T-helper 17 cell (primary cell): ENCODE data around the gene BAIAP3. TPM values are rescaled to one million over a fixed set of nuclear protein-coding genes. Genes with fewer than 3 reads are reported as not detected.
A peak's percentile ranks its signal among the peaks of the same experiment; 100 is the strongest.
"Not testable (repeated sequence)": the region's sequence is repeated elsewhere in the genome, so short reads cannot be mapped to it uniquely, and the experiment has no call there.

Experiments used
- ATAC-seq: fragments of 150-1000 bp; cut with Tn5 transposase; 2 replicates; pipeline ENCODE4 v1.10.0; 2021; ENCODE audit warnings: mild to moderate bottlenecking, moderate library complexity
- DNase-seq, 3 donors: peaks; one replicate each; pipeline versions ENCODE4 v3.0.0 to v3.0.0-alpha.2; 2020 to 2021
- H3K9me3 ChIP-seq: one replicate; pipeline ENCODE4 v1.7.0; 2013; ENCODE audit warnings: low read length, mild to moderate bottlenecking; ENCODE audit not compliant: control insufficient read depth, poor library complexity, severe bottlenecking
- H3K27ac Mint-ChIP-seq: one replicate; pipeline ENCODE4 v1.8.0; 2022; ENCODE audit warnings: mild to moderate bottlenecking, moderate library complexity, mixed read lengths
- H3K27me3 Mint-ChIP-seq: one replicate; pipeline ENCODE4 v1.8.0; 2022; ENCODE audit warnings: mixed read lengths
- H3K36me3 Mint-ChIP-seq: one replicate; pipeline ENCODE4 v1.8.0; 2022; ENCODE audit warnings: low read depth, mixed read lengths
- H3K4me1 Mint-ChIP-seq: one replicate; pipeline ENCODE4 v1.8.0; 2022; ENCODE audit warnings: mild to moderate bottlenecking, mixed read lengths
- H3K4me3 Mint-ChIP-seq: one replicate; pipeline ENCODE4 v1.8.0; 2022; ENCODE audit warnings: mild to moderate bottlenecking, moderate library complexity, mixed read lengths
- total RNA-seq, 4 donors: library from RNA in 2 of 4; stranded (reverse) in 2 of 4; gene quantifications; one replicate each; pipeline ENCODE4 v1.2.3 and lab custom pipeline; 2022 to 2026

Gene BAIAP3
- total RNA-seq, 2 donors from 2014 or later = 11.8 to 20.0 TPM

DNA sequence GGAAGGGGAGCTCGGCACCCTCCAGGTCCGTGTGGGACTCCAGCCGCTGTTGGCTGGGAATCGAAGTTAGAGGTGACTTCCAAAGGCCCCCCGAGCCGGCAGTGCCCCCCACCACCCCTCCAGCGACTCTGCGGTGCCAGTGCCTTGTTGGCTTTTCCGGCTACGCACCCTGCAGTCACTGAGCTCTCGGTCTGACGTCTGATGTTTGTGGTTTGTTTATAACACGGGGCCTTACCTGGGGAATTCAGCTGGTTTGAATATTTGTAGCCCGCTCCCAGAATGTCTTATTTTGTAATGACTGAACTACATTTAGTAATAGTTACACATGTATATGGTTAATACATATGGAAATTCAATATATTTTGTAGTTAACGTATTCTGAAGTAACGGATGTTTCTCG lies 7.1 kb upstream of the BAIAP3 start:
- H3K4me1 Mint-ChIP-seq = peaks cover 2% of the 10 kb centered on the region
- H3K27ac Mint-ChIP-seq = no peak overlapping the region
- DNase-seq (no peak), ATAC-seq (no peak)
- no peaks in the 10 kb centered on the region for H3K9me3 ChIP-seq
- H3K27me3 Mint-ChIP-seq = no peaks in the 10 kb centered on the region
- peak overlapping the region; percentile 31 for H3K4me3 Mint-ChIP-seq
- H3K36me3 Mint-ChIP-seq = peaks cover 3% of the 10 kb centered on the region

DNA sequence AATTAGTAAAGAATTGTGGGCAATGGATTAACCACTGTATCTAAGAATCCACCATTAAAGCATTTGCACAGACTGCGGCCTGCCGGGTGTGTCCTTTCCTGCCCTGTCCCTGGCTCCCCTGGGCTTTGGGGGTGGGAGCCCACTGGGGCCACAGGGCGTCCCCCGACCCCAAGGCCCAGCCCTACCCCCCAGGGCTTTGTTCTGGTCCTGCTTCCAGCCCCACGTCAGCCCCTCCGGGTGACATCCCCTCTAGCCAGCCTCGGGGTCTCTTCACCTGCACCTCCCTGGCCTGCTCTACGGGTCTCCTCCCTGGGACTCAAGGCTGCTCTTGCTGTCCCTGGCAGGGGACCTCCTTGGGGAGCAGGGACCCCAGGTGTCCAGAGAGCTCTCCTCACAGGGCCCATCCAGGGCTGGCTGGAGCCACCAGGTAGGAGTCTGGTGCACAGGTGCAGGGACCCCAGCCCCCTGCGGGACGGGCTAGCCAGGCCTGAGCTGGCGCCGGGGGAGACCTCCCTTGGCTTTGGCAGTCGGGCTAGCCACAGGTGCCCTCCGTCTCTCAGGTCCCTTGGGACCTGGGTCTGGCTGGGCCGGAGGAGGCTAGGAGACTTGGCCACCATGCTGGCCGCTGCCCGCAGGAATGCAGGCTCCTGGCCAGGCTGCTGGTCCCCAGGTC lies 6.4 kb upstream of the BAIAP3 start:
- H3K4me3 Mint-ChIP-seq = no peak overlapping the region
- H3K9me3 ChIP-seq = no peaks in the 10 kb centered on the region
- H3K4me1 Mint-ChIP-seq = peaks cover 8% of the 10 kb centered on the region
- no peak overlapping the region for H3K27ac Mint-ChIP-seq
- DNase-seq (no peak), ATAC-seq (no peak)
- H3K36me3 Mint-ChIP-seq = peaks cover 3% of the 10 kb centered on the region
- no peaks in the 10 kb centered on the region for H3K27me3 Mint-ChIP-seq

DNA sequence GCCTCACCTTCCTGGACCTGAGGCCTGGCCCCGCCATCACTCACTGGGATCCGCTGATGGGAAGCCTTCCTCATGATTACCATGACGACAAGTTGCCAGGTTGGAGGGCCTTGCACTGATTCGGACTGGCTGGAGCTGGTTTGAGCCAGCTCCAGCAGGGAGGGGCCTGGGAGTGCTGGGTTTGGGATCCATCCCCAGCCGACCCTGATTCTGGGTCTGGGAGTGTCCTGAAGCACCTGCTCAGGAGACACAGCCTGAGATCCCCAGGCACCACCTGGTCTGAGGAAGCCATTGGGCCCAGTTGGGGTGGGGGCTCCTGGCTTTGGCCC lies 5.9 kb upstream of the BAIAP3 start:
- peaks cover 12% of the 10 kb centered on the region for H3K4me1 Mint-ChIP-seq
- ATAC-seq (no peak), DNase-seq (no peak)
- H3K27me3 Mint-ChIP-seq = peaks cover 4% of the 10 kb centered on the region
- no peak overlapping the region for H3K4me3 Mint-ChIP-seq
- H3K36me3 Mint-ChIP-seq = peaks cover 3% of the 10 kb centered on the region
- no peak overlapping the region for H3K27ac Mint-ChIP-seq
- no peaks in the 10 kb centered on the region for H3K9me3 ChIP-seq

DNA sequence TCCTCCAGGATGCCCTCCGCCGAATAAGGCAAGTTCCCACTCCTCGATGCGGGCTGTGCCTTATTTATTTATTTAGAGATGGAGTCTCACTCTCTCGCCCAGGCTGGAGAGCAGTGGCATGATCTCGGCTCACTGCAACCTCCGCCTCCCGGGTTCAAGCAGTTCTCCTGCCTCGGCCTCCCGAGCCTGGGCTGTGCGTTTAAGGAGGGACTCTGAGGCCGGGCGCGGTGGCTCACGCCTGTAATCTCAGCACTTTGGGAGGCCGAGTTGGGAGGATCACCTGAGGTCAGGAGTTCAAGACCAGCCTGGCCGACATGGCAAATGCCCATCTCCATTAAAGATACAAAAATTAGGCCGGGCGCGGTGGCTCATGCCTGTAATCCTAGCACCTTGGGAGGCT lies 5.3 kb upstream of the BAIAP3 start:
- H3K4me1 Mint-ChIP-seq = peaks cover 15% of the 10 kb centered on the region
- H3K36me3 Mint-ChIP-seq, ATAC-seq, H3K27me3 Mint-ChIP-seq, H3K9me3 ChIP-seq, H3K4me3 Mint-ChIP-seq, H3K27ac Mint-ChIP-seq, DNase-seq: not testable (repeated sequence)

DNA sequence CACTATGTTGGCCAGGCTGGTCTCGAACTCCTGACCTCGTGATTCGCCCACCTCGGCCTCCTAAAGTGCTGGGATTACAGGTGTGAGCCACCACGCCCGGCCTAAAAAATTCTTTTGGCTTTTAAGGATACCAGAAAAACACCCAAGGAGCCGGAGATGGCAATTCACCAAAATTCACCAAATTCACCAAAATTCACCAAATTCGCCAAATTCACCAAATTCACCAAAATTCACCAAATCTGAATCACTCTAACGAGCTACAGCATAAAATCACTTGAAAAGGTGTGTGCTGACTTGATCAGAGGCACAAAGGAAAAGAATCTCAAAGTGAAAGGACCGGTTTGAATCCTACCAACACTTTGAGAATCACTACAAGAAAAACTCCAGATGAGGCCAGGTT lies 4.5 kb upstream of the BAIAP3 start:
- Mint-ChIP-seq H3K4me3 (peak overlapping the region; percentile 47), H3K27ac (peak overlapping the region; percentile 24), H3K4me1 (peaks cover 15% of the 10 kb centered on the region)
- not testable (repeated sequence) for H3K27me3 Mint-ChIP-seq, H3K9me3 ChIP-seq, ATAC-seq, DNase-seq, H3K36me3 Mint-ChIP-seq

DNA sequence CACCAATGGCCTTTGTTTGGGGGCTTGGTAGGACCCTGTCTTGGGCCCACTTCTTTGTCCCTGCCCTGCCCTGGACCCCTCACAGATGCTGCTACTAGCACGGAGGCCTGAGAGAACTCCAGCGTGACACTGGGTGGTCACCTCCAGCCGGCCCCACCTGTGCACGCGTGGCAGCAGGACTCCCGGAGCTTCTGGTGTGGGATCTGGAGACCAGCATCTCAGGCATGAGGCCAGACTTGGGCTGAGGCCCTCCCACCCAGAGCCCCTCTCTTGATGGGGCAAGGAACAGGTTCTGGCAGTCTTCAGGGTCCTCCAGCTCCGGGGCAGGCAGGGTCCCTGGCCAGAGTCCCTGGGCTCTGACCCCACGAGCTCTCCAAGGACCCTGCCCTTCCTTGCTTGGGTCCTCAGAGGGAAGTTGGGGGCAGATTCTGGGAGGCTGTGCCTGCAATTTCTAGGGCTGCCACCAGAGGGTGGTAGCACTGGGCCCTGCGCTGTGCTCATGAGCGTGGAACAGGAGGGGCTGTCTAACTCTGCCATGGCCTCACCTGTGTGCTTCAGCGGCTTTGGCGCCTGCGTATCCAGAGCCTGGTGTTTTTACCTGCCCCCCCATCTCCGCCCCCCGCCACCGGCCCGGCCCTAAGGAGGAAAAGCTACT lies 3.1 kb upstream of the BAIAP3 start:
- Mint-ChIP-seq H3K27ac (no peak overlapping the region), H3K4me1 (peaks cover 13% of the 10 kb centered on the region), H3K27me3 (peaks cover 6% of the 10 kb centered on the region), H3K4me3 (no peak overlapping the region), H3K36me3 (no peaks in the 10 kb centered on the region)
- DNase-seq (no peak), ATAC-seq (no peak)
- no peaks in the 10 kb centered on the region for H3K9me3 ChIP-seq

DNA sequence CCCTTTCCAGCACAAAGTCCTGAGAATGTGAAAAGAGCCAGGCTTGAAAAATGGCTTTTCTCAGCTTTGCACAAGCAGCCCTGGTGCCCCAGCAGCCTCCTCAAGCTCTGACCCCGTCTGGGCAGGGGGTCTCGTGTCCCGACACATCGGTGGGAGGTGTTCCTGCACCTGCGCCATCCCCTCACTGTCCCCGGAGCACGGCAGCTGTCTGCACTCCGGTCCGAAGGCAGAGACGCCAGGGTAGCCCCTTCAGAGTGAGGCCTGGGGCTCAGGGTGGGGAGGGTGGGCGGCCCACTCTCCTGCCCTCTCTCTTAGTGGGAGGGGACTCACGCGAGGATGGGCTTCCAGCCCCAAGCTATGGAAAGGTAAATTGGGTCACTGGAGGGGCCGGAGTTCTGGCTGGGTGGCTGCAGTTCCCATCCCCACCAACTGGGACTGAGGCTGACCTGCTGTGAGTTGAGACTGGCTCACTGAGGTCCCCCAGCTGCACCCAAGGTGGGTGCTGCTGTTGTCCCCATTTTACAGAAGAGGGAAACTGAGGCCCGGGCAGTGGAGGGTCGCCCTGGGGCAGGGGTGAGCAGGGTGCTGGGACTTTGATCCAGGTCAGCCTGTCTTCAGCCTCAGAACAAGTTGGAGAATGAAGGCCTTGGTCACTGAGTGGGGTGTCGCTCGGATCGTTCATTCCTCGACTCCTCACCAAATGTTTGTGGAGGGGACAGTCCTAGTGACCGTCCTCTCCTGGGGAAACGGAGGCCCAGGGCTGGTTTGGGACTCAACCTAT lies 2.3 kb upstream of the BAIAP3 start:
- peak overlapping the region; percentile 88 for H3K4me3 Mint-ChIP-seq
- no peak for ATAC-seq
- H3K4me1 Mint-ChIP-seq = peaks cover 13% of the 10 kb centered on the region
- no peak overlapping the region for H3K27ac Mint-ChIP-seq
- DNase-seq = no peak
- H3K9me3 ChIP-seq = no peaks in the 10 kb centered on the region
- H3K27me3 Mint-ChIP-seq = peaks cover 6% of the 10 kb centered on the region
- no peaks in the 10 kb centered on the region for H3K36me3 Mint-ChIP-seq

DNA sequence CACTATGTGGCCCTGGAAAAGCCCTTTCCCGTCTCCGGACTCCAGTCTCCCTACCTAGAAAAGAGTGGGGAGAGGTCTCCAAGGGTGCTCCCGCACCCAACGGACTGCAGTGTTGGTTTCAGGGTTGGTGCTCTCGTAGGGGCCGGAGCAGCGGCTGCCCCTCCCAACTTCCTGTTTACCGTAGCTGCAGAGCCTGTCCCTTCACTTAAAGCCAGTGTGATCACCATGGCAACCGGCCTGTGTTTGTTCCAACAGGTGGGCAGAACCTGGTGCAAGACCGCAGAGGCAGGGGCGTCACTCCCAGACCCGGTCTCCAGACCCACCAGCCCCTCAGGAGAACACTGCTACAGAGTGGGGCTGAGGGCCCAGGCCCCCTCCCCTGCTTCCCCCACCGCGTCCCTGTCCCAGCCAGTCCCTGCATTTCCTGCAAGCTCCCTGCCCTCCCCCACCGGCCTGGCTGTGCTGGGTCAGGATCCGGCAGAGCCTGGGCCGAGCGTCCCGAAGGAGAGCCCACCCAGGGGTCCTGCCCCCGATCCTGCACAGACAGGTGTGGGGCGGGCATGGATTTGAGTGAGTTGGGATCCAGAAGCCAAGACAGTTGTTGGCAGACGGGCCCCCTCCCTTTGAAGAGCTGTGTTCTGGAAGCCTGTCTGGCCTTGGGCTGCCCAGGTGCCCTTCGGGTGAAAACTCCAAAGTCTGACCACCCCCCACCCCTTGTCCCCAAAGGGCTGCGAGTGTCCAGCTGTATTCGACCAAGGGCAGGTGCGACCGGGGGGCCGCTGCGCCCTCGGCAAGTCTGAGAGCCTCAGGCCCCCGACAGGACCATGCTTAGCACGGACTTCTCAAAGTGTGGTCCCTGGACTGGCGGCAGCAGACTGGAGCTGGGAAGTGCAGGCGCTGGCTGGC lies 1.5 kb upstream of the BAIAP3 start:
- Mint-ChIP-seq H3K4me3 (peak overlapping the region; percentile 88), H3K36me3 (no peaks in the 10 kb centered on the region), H3K27ac (peak overlapping the region; percentile 76), H3K4me1 (peaks cover 13% of the 10 kb centered on the region), H3K27me3 (peaks cover 6% of the 10 kb centered on the region)
- ATAC-seq (peak; percentile 59), DNase-seq (peak in 1 of 3 donors; percentile 43)
- no peaks in the 10 kb centered on the region for H3K9me3 ChIP-seq

DNA sequence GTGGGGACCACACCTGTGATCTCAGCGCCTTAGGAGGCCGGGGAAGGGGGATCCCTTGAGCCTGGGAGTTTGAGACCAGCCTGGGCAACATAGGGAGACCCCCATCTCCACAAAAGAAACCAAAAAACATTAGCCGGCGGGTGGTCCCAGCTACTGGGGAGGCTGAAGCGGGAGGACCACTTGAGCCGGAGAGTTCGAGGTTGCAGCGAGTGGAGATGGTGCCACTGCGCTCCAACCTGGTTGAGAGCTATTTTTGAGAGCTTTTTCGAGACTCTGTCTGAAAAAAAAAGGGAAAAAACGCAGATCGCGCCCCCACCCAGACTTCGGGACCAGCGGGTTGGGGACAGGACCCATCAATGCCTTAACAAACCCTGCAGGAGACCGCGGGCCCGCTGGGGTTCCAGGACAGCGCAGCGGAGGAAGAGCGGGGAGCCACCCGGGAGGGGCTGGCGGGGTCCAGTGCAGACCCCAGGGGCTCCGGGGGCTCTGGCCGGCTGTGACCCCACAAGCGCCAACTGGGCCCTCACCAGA lies 762 bp upstream of the BAIAP3 start:
- Mint-ChIP-seq H3K36me3 (no peaks in the 10 kb centered on the region), H3K27ac (peak overlapping the region; percentile 76), H3K27me3 (peaks cover 6% of the 10 kb centered on the region), H3K4me3 (peak overlapping the region; percentile 88), H3K4me1 (peaks cover 13% of the 10 kb centered on the region)
- ATAC-seq (no peak), DNase-seq (no peak)
- H3K9me3 ChIP-seq = no peaks in the 10 kb centered on the region

DNA sequence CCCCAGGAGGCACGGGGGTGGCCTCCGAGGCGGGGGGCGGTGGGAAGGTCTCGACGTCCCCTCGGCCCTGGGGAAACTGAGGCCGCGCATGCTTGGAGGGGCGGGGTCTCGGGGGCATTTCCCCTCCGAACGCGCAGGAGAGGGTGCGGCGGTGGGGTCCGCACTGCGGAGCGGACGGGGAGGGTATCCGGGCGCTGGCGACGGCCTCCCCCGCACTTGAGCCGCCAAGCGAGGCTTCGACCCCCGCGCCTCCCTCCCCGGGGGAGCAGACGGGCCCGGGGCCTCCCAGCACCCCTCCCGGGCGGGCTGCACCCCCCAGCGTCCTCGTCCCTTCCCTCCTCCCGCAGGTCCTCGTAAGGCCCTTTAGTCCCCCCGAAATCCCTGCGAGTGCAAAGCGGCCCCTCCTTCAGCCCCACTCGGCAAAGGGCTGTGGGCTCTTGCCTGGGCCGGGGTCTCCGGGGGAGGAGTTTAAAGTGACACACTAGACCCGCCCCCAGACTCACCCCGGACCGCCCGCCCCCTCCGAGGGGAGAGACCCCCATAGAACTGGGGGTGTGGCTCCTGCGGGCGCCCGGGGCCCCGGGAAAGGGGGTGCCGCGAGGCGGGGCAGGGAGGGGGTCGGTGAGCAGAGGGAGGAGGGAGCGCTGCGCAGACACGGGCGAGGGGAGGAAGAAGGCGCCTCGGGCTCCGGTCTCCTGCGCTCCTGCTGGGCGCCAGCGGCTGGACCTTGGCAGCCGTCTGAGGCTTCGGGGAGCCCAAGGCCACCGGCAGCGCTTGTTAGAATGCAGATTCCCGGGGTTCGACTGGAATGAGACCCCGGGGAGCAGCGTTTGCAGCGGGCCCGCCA lies 632 bp downstream of the BAIAP3 start:
- peak overlapping the region; percentile 58 for H3K4me3 Mint-ChIP-seq
- no peak overlapping the region for H3K27ac Mint-ChIP-seq
- no peaks in the 10 kb centered on the region for H3K9me3 ChIP-seq
- H3K36me3 Mint-ChIP-seq = no peaks in the 10 kb centered on the region
- H3K4me1 Mint-ChIP-seq = peaks cover 13% of the 10 kb centered on the region
- peaks cover 6% of the 10 kb centered on the region for H3K27me3 Mint-ChIP-seq
- DNase-seq = no peak
- no peak for ATAC-seq

DNA sequence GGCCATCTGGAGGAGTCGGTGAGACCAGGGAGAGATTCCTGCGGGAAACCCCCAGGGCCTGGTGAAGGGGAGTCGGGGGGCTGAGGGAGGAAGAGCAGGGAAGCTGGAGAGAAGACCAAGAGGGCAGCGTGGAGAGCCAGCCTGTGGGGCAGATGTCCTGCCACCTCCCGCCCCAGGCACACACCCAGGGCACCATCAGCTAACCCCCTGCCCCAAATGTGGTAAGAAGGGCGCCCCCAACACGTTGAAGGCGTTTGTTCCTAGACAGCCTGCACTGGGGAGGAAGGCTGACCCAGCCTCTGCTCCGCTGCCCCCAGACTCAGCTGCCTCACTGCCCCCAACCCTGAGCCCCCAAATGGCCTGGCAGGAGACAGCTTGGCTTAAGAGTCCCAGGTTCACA lies 1.3 kb downstream of the BAIAP3 start:
- H3K9me3 ChIP-seq = no peaks in the 10 kb centered on the region
- H3K36me3 Mint-ChIP-seq = no peaks in the 10 kb centered on the region
- H3K4me3 Mint-ChIP-seq = peak overlapping the region; percentile 58
- ATAC-seq (no peak), DNase-seq (no peak)
- H3K27ac Mint-ChIP-seq = no peak overlapping the region
- H3K4me1 Mint-ChIP-seq = peaks cover 13% of the 10 kb centered on the region
- H3K27me3 Mint-ChIP-seq = peaks cover 6% of the 10 kb centered on the region
